K562 (cell line): ENCODE data around the gene GPR82.

Source experiments
- CHD4 ChIP-seq: fragments of 200-600 bp; sonication (generic); IDR thresholded peaks from 3 replicates; pipeline ENCODE4 v1.6.1; 2012; ENCODE audit warnings: low read depth, mild to moderate bottlenecking, mixed read lengths, low read length, inconsistent platforms; ENCODE audit not compliant: insufficient read depth, insufficient replicate concordance, poor library complexity, severe bottlenecking
- FOXP1 ChIP-seq: sonication (generic); formaldehyde crosslinking; IDR thresholded peaks from 2 replicates; pipeline ENCODE4 v1.8.0; 2022; ENCODE audit warnings: mild to moderate bottlenecking, missing genetic modification reagents
- JUNB ChIP-seq: fragments of 450-650 bp; formaldehyde crosslinking; conservative IDR thresholded peaks from 2 replicates; pipeline ENCODE4 v1.4.0; 2020; ENCODE audit warnings: mild to moderate bottlenecking
- MTA2 ChIP-seq: fragments of 450-650 bp; IDR thresholded peaks from 2 replicates; pipeline ENCODE4 v1.6.1; 2016; ENCODE audit warnings: low read depth
- RCOR1 ChIP-seq, 2 experiments: IDR thresholded peaks; 2 replicates each; pipeline ENCODE4 v1.6.1; 2012; ENCODE audit warnings: low read depth in 2 of 2, low read length in 2 of 2, borderline replicate concordance in 1 of 2, improper control_type of control experiment in 1 of 2
- TAF15 ChIP-seq: fragments of 200-400 bp; formaldehyde crosslinking; IDR thresholded peaks from 2 replicates; pipeline ENCODE4 v1.6.1; 2017; ENCODE audit warnings: mild to moderate bottlenecking, low read depth, low read length, moderate library complexity
- ZBTB7A ChIP-seq: IDR thresholded peaks from 2 replicates; pipeline ENCODE4 v1.6.1; 2011; ENCODE audit warnings: low read depth, mild to moderate bottlenecking, low read length, moderate library complexity, borderline replicate concordance; ENCODE audit not compliant: control insufficient read depth
- ZNF12 ChIP-seq: sonication (generic); formaldehyde crosslinking; IDR thresholded peaks from 2 replicates; pipeline ENCODE4 v1.4.0; 2020; ENCODE audit warnings: mild to moderate bottlenecking, missing genetic modification reagents
- TF ChIP-seq, protein P1 (sequence below): sonication (generic); formaldehyde crosslinking; IDR thresholded peaks from 2 replicates; pipeline ENCODE4 v1.8.1; 2023; ENCODE audit warnings: mild to moderate bottlenecking, missing genetic modification reagents
- TF ChIP-seq, protein P2 (sequence below): sonication (generic); formaldehyde crosslinking; IDR thresholded peaks from 2 replicates; pipeline ENCODE4 v1.8.1; 2023; ENCODE audit warnings: mild to moderate bottlenecking, missing genetic modification reagents
- TF ChIP-seq, protein P3 (sequence below), 3 experiments: IDR thresholded peaks in 2 of 3; conservative IDR thresholded peaks in 1 of 3; 2 replicates each; pipeline ENCODE4 v1.5.1; 2011 to 2012; ENCODE audit warnings: low read length in 3 of 3, mild to moderate bottlenecking in 3 of 3, control low read depth in 2 of 3, improper control_type of control experiment in 1 of 3, inconsistent platforms in 1 of 3, low read depth in 1 of 3, mixed read lengths in 1 of 3, moderate library complexity in 1 of 3; ENCODE audit not compliant: insufficient read depth in 2 of 3
- TF ChIP-seq, protein P4 (sequence below): sonication (generic); formaldehyde crosslinking; IDR thresholded peaks from 2 replicates; pipeline ENCODE4 v1.5.0; 2020; ENCODE audit warnings: missing genetic modification reagents
- TF ChIP-seq, protein P5 (sequence below), 2 experiments: fragments of 450-650 bp; formaldehyde crosslinking in 1 of 2; IDR thresholded peaks; 2 replicates each; pipeline versions ENCODE4 v1.4.0 to v1.6.1; 2014 to 2020; ENCODE audit warnings: mild to moderate bottlenecking in 2 of 2, borderline replicate concordance in 1 of 2, low read depth in 1 of 2

DNA sequence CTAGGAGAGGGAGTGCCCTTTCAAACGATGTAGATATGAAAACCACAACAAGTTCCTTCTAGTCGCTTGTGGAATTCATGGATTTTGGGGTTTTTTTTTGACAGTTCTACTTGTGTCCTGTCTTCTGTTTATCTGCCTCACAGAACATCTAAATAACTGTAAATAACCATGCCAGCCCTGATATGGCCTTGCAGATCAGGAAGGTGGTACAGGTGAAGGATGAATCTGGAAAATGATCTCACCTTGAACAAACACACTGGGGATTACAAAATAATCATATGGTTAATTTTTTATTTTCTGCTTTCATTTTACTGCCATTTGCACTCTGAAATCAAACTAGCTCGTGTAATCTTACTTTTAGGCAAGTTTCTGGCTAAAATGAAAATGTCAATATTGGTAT lies 37.2 kb downstream of the GPR82 start:
- TF ChIP-seq, protein P1, sequence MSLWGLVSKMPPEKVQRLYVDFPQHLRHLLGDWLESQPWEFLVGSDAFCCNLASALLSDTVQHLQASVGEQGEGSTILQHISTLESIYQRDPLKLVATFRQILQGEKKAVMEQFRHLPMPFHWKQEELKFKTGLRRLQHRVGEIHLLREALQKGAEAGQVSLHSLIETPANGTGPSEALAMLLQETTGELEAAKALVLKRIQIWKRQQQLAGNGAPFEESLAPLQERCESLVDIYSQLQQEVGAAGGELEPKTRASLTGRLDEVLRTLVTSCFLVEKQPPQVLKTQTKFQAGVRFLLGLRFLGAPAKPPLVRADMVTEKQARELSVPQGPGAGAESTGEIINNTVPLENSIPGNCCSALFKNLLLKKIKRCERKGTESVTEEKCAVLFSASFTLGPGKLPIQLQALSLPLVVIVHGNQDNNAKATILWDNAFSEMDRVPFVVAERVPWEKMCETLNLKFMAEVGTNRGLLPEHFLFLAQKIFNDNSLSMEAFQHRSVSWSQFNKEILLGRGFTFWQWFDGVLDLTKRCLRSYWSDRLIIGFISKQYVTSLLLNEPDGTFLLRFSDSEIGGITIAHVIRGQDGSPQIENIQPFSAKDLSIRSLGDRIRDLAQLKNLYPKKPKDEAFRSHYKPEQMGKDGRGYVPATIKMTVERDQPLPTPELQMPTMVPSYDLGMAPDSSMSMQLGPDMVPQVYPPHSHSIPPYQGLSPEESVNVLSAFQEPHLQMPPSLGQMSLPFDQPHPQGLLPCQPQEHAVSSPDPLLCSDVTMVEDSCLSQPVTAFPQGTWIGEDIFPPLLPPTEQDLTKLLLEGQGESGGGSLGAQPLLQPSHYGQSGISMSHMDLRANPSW (CRISPR knock-in tag), result no peak
- TF ChIP-seq RCOR1 (IDR thresholded peaks at IDR 0.05; ENCODE audit: borderline replicate concordance in 1 of 2, low read depth in 2 of 2, low read length in 2 of 2) (no peak), ZBTB7A (no peak), CHD4 (no peak), ZNF12 (CRISPR knock-in tag) (no peak), JUNB (CRISPR knock-in tag) (no peak), TAF15 (no peak), FOXP1 (CRISPR knock-in tag) (no peak), MTA2 (no peak)
- TF ChIP-seq, protein P2, sequence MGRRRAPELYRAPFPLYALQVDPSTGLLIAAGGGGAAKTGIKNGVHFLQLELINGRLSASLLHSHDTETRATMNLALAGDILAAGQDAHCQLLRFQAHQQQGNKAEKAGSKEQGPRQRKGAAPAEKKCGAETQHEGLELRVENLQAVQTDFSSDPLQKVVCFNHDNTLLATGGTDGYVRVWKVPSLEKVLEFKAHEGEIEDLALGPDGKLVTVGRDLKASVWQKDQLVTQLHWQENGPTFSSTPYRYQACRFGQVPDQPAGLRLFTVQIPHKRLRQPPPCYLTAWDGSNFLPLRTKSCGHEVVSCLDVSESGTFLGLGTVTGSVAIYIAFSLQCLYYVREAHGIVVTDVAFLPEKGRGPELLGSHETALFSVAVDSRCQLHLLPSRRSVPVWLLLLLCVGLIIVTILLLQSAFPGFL (CRISPR knock-in tag), result no peak
- TF ChIP-seq, protein P3, sequence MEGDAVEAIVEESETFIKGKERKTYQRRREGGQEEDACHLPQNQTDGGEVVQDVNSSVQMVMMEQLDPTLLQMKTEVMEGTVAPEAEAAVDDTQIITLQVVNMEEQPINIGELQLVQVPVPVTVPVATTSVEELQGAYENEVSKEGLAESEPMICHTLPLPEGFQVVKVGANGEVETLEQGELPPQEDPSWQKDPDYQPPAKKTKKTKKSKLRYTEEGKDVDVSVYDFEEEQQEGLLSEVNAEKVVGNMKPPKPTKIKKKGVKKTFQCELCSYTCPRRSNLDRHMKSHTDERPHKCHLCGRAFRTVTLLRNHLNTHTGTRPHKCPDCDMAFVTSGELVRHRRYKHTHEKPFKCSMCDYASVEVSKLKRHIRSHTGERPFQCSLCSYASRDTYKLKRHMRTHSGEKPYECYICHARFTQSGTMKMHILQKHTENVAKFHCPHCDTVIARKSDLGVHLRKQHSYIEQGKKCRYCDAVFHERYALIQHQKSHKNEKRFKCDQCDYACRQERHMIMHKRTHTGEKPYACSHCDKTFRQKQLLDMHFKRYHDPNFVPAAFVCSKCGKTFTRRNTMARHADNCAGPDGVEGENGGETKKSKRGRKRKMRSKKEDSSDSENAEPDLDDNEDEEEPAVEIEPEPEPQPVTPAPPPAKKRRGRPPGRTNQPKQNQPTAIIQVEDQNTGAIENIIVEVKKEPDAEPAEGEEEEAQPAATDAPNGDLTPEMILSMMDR (IDR thresholded peaks at IDR 0.05 in 2 of 3, conservative IDR thresholded peaks at IDR 0.05 in 1 of 3; ENCODE audit: insufficient read depth in 2 of 3, low read depth in 1 of 3, low read length in 3 of 3), result no peak
- TF ChIP-seq, protein P4, sequence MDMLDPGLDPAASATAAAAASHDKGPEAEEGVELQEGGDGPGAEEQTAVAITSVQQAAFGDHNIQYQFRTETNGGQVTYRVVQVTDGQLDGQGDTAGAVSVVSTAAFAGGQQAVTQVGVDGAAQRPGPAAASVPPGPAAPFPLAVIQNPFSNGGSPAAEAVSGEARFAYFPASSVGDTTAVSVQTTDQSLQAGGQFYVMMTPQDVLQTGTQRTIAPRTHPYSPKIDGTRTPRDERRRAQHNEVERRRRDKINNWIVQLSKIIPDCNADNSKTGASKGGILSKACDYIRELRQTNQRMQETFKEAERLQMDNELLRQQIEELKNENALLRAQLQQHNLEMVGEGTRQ, result no peak
- TF ChIP-seq, protein P5, sequence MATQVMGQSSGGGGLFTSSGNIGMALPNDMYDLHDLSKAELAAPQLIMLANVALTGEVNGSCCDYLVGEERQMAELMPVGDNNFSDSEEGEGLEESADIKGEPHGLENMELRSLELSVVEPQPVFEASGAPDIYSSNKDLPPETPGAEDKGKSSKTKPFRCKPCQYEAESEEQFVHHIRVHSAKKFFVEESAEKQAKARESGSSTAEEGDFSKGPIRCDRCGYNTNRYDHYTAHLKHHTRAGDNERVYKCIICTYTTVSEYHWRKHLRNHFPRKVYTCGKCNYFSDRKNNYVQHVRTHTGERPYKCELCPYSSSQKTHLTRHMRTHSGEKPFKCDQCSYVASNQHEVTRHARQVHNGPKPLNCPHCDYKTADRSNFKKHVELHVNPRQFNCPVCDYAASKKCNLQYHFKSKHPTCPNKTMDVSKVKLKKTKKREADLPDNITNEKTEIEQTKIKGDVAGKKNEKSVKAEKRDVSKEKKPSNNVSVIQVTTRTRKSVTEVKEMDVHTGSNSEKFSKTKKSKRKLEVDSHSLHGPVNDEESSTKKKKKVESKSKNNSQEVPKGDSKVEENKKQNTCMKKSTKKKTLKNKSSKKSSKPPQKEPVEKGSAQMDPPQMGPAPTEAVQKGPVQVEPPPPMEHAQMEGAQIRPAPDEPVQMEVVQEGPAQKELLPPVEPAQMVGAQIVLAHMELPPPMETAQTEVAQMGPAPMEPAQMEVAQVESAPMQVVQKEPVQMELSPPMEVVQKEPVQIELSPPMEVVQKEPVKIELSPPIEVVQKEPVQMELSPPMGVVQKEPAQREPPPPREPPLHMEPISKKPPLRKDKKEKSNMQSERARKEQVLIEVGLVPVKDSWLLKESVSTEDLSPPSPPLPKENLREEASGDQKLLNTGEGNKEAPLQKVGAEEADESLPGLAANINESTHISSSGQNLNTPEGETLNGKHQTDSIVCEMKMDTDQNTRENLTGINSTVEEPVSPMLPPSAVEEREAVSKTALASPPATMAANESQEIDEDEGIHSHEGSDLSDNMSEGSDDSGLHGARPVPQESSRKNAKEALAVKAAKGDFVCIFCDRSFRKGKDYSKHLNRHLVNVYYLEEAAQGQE (IDR thresholded peaks at IDR 0.05; ENCODE audit: borderline replicate concordance), result no peak
- TF ChIP-seq, protein P5 (CRISPR knock-in tag; IDR thresholded peaks at IDR 0.05; ENCODE audit: low read depth), result no peak
